ENCODE measurements around the gene HDAC3.

HDAC3 gene

DNA sequence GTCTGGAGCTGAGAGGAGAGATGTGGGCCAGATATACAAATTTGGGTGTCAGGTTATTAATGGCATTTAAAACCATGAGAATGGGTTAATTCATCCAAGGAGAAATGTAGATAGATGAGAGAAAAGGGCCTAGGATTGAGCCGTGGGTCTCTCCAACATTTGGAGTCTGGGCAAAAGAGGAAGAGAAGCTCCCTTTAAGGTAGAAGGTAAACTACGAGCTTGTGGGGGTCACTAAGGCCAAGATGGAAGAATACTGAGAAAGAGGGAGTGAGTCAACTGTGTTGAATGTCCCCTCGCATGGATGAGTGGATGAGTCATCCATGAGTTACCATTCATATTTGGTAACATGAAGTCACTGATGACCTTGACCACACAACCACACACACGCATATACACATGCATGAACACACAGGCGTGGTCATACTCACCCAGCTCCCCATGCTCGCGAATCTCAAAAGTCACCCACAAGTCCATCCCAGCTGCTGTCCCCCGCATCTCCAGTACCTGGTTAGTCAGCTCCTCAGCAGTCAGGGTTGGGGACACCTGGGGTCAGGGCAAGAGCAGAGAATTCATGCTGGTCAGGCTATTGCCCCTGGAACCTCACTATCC lies 21.4 kb upstream of the HDAC3 start:
- peak; percentile 77 for DNase-seq (ENCODE audit: low read depth)
- no peak overlapping the region for H3K4me3 ChIP-seq (ENCODE audit: control insufficient read depth, low read depth, low read length)
- TF ChIP-seq, protein P1, sequence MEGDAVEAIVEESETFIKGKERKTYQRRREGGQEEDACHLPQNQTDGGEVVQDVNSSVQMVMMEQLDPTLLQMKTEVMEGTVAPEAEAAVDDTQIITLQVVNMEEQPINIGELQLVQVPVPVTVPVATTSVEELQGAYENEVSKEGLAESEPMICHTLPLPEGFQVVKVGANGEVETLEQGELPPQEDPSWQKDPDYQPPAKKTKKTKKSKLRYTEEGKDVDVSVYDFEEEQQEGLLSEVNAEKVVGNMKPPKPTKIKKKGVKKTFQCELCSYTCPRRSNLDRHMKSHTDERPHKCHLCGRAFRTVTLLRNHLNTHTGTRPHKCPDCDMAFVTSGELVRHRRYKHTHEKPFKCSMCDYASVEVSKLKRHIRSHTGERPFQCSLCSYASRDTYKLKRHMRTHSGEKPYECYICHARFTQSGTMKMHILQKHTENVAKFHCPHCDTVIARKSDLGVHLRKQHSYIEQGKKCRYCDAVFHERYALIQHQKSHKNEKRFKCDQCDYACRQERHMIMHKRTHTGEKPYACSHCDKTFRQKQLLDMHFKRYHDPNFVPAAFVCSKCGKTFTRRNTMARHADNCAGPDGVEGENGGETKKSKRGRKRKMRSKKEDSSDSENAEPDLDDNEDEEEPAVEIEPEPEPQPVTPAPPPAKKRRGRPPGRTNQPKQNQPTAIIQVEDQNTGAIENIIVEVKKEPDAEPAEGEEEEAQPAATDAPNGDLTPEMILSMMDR (IDR thresholded peaks at IDR 0.05; ENCODE audit: control insufficient read depth, insufficient read depth, low read depth, low read length, missing control alignments) = no peak

DNA sequence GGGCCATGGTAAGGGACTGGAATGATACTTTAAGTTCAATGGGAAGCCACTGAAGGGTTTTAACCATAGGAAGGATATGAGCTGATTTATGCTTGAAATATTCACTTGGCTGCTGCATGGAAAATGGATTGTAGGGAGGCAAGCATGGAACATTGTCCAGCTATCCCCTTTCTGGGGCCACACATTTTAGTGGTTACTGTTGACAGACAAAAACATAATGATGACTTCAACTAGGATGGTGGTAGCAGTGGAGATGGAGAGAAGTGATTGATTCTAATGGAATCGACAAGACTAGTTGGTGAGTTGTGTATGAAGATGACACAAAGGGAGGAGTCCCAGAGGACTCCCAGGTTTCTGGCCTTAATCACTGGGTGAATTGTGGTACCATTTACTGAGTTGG lies 20.8 kb upstream of the HDAC3 start:
- TF ChIP-seq, protein P1 (IDR thresholded peaks at IDR 0.05; ENCODE audit: control insufficient read depth, insufficient read depth, low read depth, low read length, missing control alignments) = no peak
- no peak for DNase-seq (ENCODE audit: low read depth)
- no peak overlapping the region for H3K4me3 ChIP-seq (ENCODE audit: control insufficient read depth, low read depth, low read length)

DNA sequence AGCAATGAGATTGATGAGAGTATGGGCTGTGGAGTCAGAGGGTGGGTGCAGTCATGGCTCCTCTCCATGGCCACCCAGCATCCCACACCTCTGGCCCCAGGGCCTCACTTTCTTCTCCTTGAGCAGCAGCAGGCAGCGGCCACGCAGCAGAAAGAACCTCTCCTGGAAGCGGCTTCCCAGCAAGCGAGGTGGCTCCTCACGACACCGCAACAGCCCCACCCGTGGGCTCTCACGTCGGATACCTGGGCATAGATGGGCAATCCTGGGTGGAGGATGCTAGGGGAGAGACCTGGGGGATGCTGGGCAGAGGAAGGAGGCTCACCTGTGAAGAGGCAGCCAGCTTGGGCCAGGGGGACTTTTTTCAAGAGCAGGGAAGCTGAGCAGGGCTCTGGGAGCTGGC lies 19.7 kb upstream of the HDAC3 start:
- TF ChIP-seq, protein P1 (IDR thresholded peaks at IDR 0.05; ENCODE audit: control insufficient read depth, insufficient read depth, low read depth, low read length, missing control alignments) = no peak
- no peak for DNase-seq (ENCODE audit: low read depth)
- H3K4me3 ChIP-seq (ENCODE audit: control insufficient read depth, low read depth, low read length) = no peak overlapping the region

DNA sequence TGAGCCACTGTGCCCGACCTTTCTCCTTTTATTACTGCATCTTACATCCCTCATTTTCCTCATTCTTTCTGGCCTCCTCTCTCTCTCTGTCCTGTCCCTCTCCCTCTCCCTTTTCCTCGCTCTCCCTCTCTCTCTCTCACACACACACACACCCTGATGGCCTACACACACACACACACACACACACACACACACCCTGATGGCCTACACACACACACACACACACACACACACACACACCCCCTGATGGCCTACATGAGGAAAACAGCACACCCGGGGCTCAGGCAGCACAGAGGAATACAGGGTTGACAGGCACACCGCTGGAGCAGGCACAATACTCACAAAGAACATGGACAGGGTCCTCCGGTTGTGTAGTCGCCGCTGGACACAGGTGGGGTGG lies 18.4 kb upstream of the HDAC3 start:
- TF ChIP-seq, protein P1 (IDR thresholded peaks at IDR 0.05; ENCODE audit: control insufficient read depth, insufficient read depth, low read depth, low read length, missing control alignments) = no peak
- no peak overlapping the region for H3K4me3 ChIP-seq (ENCODE audit: control insufficient read depth, low read depth, low read length)
- no peak for DNase-seq (ENCODE audit: low read depth)

DNA sequence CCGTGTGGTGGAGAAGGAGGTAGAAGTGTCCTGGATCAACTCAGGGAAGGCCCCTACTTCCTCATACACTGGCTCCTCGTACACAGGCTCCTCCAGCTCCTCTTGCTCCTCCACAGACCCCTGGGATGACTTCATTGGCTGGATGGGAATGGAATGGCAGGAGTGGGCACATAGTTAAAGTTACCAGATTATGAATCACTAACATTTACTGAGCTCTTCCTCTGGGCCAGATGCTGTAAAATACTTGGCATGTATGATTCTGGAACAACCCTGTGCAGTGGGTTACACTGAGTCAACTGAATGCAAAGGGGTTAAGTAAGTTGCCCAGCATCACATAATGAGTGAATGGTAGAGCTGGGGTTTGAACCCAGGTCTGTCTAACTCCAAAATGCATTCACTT lies 17.6 kb upstream of the HDAC3 start:
- TF ChIP-seq, protein P1 (IDR thresholded peaks at IDR 0.05; ENCODE audit: control insufficient read depth, insufficient read depth, low read depth, low read length, missing control alignments) = no peak
- DNase-seq (ENCODE audit: low read depth) = peak; percentile 73
- no peak overlapping the region for H3K4me3 ChIP-seq (ENCODE audit: control insufficient read depth, low read depth, low read length)

DNA sequence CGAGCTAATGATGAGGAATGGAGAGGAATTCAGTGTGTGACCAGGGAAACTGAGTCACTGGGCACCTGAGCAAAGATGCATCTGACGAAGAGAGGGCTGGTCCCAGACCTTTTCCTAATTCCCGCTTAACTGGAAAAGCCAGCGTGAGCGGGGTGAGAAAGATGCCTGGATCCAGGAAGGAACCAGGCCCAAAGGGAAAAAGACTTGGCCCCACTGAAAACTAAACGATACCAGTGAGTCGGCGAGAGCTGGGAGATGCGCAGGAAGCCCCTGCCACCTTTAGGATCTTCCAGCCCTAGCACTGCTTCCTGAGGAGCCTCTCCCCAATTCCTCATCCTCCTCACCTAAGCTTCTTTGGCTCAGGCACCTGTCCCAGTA lies 15.1 kb upstream of the HDAC3 start:
- no peak for DNase-seq (ENCODE audit: low read depth)
- peak overlapping the region; percentile 94 for H3K4me3 ChIP-seq (ENCODE audit: control insufficient read depth, low read depth, low read length)
- TF ChIP-seq, protein P1 (IDR thresholded peaks at IDR 0.05; ENCODE audit: control insufficient read depth, insufficient read depth, low read depth, low read length, missing control alignments) = no peak

Measured in AG09309 (cell line).